ENCODE measurements around the gene PAOX. TPM values are rescaled to one million over a fixed set of nuclear protein-coding genes. Genes with fewer than 3 reads are reported as not detected.

Gene PAOX
- total and polyA plus RNA-seq, 2 donors from 2014 or later: 7.0 to 14.4 TPM

DNA sequence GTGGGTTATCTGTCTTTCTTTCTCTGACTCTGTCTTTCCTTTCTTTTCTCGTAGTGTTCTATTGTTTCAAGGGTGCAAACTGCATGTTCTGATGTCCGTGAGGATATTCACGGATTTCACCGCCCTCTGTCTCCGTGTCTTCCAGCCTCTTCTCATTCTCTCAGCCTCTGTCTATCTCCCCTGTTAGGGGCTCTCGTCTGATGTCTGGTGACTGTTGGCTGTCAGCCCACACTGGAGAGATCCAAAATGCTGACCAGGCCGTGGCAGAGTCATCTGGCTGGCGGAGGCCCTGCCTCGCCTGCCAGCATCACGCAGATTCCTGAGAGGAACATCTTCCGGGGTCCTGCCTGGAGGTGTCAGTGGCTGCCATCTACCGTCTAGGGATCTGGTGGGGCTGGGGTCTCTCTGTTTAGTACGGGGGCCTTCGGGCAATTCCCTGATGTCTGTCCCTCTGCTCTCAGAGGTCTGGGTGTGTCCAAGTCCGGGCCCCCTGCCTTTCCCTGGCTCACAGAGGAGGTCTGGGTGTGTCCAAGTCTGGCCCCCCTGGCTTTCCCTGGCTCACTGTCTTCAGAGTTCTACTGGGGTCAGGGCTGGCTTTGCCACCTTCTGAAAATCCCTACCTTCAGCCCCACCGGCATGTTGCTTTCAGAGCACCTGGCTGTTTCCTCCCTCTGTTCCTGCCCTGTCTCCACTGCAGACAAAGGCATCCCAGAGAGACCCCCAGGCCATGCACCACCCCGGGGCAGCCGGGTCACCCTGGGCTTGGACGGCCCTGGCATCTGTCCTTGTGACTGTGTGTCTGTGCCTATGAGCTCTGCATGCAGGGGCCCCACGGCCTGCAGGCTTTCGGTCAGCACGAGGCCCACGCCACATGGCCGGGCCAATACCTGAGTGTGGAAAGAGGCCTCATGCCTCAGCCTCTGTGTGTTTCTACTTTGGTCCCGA lies 60.7 kb downstream of the PAOX start:
- TF ChIP-seq, protein P1, sequence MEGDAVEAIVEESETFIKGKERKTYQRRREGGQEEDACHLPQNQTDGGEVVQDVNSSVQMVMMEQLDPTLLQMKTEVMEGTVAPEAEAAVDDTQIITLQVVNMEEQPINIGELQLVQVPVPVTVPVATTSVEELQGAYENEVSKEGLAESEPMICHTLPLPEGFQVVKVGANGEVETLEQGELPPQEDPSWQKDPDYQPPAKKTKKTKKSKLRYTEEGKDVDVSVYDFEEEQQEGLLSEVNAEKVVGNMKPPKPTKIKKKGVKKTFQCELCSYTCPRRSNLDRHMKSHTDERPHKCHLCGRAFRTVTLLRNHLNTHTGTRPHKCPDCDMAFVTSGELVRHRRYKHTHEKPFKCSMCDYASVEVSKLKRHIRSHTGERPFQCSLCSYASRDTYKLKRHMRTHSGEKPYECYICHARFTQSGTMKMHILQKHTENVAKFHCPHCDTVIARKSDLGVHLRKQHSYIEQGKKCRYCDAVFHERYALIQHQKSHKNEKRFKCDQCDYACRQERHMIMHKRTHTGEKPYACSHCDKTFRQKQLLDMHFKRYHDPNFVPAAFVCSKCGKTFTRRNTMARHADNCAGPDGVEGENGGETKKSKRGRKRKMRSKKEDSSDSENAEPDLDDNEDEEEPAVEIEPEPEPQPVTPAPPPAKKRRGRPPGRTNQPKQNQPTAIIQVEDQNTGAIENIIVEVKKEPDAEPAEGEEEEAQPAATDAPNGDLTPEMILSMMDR (IDR thresholded peaks at IDR 0.05; ENCODE audit: borderline replicate concordance, extremely low read depth, insufficient read depth): no peak
- Histone ChIP-seq H3K27me3 (ENCODE audit: control insufficient read depth, insufficient read depth, low read length) (no peaks in the 10 kb centered on the region), H3K4me1 (ENCODE audit: control insufficient read depth in 2 of 3, insufficient read depth in 2 of 3, low read depth in 1 of 3, low read length in 3 of 3) (no peaks in the 10 kb centered on the region), H3K9me3 (ENCODE audit: control insufficient read depth in 2 of 3, insufficient read depth in 1 of 3, low read length in 3 of 3) (no peaks in the 10 kb centered on the region), H3K27ac (ENCODE audit: low read depth in 2 of 2, low read length in 2 of 2) (no peak overlapping the region), H3K9ac (ENCODE audit: low read length in 3 of 3) (no peak overlapping the region), H3K36me3 (ENCODE audit: control insufficient read depth in 2 of 3, insufficient read depth in 3 of 3, low read length in 3 of 3) (no peaks in the 10 kb centered on the region), H3K4me3 (ENCODE audit: low read length in 3 of 3) (no peak overlapping the region)
- no peak for DNase-seq
- no peak for FAIRE-seq
- intact Hi-C loops (cut with DNase I): no loop called here

DNA sequence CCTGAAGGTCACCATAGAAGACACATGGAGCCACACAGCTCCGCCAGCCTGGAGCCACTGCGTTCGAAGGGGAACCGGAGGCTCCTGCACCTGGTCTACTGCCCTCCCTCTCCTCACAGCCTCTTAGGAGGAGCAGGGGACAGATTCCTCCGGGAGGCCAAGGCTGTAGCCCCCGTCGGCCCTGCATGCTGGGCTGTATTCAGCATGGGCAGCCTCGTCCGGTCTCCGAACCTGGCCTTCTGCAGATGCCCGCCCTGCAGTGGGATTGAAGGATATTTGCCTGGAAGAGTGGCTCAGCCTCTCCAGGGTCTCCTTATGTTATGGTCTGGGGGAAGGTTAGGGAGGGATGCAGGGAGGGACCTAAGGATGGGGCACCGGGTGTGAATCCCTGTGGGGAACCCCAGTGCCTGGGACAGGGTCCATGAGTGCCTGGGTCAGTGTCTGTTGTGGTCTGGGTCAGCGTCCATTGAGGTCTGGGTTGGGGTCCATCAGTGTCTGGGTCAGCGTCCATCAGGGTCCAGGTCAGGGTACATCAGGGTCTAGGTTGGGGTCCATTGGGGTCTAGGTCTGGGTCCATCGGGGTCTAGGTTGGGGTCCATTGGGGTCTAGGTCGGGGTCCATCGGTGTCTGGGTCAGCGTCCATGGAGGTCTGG lies 61.7 kb downstream of the PAOX start:
- Histone ChIP-seq H3K27ac (ENCODE audit: low read depth in 2 of 2, low read length in 2 of 2) (no peak overlapping the region), H3K36me3 (ENCODE audit: control insufficient read depth in 2 of 3, insufficient read depth in 3 of 3, low read length in 3 of 3) (no peaks in the 10 kb centered on the region), H3K27me3 (ENCODE audit: control insufficient read depth, insufficient read depth, low read length) (no peaks in the 10 kb centered on the region), H3K4me3 (ENCODE audit: low read length in 3 of 3) (no peak overlapping the region), H3K9me3 (ENCODE audit: control insufficient read depth in 2 of 3, insufficient read depth in 1 of 3, low read length in 3 of 3) (no peaks in the 10 kb centered on the region), H3K9ac (ENCODE audit: low read length in 3 of 3) (no peak overlapping the region), H3K4me1 (ENCODE audit: control insufficient read depth in 2 of 3, insufficient read depth in 2 of 3, low read depth in 1 of 3, low read length in 3 of 3) (no peaks in the 10 kb centered on the region)
- intact Hi-C loops (cut with DNase I): no loop called here
- TF ChIP-seq, protein P1 (IDR thresholded peaks at IDR 0.05; ENCODE audit: borderline replicate concordance, extremely low read depth, insufficient read depth): no peak
- FAIRE-seq (no peak), DNase-seq (no peak)

Small RNAs within 50 kb of the gene (microRNA-seq; reads per million reads assigned to microRNA genes)
- not detected for gene MIR3944

Other genes with a start within 250 kb of the PAOX start
- gene KNDC1, start 219.0 kb upstream of the PAOX start, total RNA-seq: 8.7 TPM
- gene KNDC1, start 219.0 kb upstream of the PAOX start, polyA plus RNA-seq (ENCODE audit: insufficient read depth, low read depth, low replicate concordance): 0.43 TPM
- gene UTF1, start 149.0 kb upstream of the PAOX start, total RNA-seq: not detected
- not detected for gene UTF1, start 149.0 kb upstream of the PAOX start, polyA plus RNA-seq (ENCODE audit: insufficient read depth, low read depth, low replicate concordance)
- gene VENTX, start 141.4 kb upstream of the PAOX start, total RNA-seq: 3.3 TPM
- 0.39 TPM for gene VENTX, start 141.4 kb upstream of the PAOX start, polyA plus RNA-seq (ENCODE audit: insufficient read depth, low read depth, low replicate concordance)
- 16.6 TPM for gene ADAM8, start 102.4 kb upstream of the PAOX start, total RNA-seq
- gene ADAM8, start 102.4 kb upstream of the PAOX start, polyA plus RNA-seq (ENCODE audit: insufficient read depth, low read depth, low replicate concordance): 3.4 TPM
- 61.4 TPM for gene TUBGCP2, start 70.4 kb upstream of the PAOX start, total RNA-seq
- gene TUBGCP2, start 70.4 kb upstream of the PAOX start, polyA plus RNA-seq (ENCODE audit: insufficient read depth, low read depth, low replicate concordance): 93.3 TPM
- gene ZNF511, start 70.3 kb upstream of the PAOX start, total RNA-seq: 35.6 TPM
- 50.7 TPM for gene ZNF511, start 70.3 kb upstream of the PAOX start, polyA plus RNA-seq (ENCODE audit: insufficient read depth, low read depth, low replicate concordance)
- gene CALY, start 42.4 kb upstream of the PAOX start, total RNA-seq: 0.41 TPM
- 0.54 TPM for gene CALY, start 42.4 kb upstream of the PAOX start, polyA plus RNA-seq (ENCODE audit: insufficient read depth, low read depth, low replicate concordance)
- gene PRAP1, start 31.9 kb upstream of the PAOX start, total RNA-seq: 1.9 TPM
- gene PRAP1, start 31.9 kb upstream of the PAOX start, polyA plus RNA-seq (ENCODE audit: insufficient read depth, low read depth, low replicate concordance): 557 TPM
- gene FUOM, start 21.2 kb upstream of the PAOX start, total RNA-seq: 17.5 TPM
- 118 TPM for gene FUOM, start 21.2 kb upstream of the PAOX start, polyA plus RNA-seq (ENCODE audit: insufficient read depth, low read depth, low replicate concordance)
- 85.6 TPM for gene ECHS1, start 5.9 kb upstream of the PAOX start, total RNA-seq
- gene ECHS1, start 5.9 kb upstream of the PAOX start, polyA plus RNA-seq (ENCODE audit: insufficient read depth, low read depth, low replicate concordance): 599 TPM
- 51.1 TPM for gene MTG1, start 14.9 kb downstream of the PAOX start, total RNA-seq
- gene MTG1, start 14.9 kb downstream of the PAOX start, polyA plus RNA-seq (ENCODE audit: insufficient read depth, low read depth, low replicate concordance): 68.5 TPM
- gene SPRN, start 45.4 kb downstream of the PAOX start, total RNA-seq: not detected
- gene SPRN, start 45.4 kb downstream of the PAOX start, polyA plus RNA-seq (ENCODE audit: insufficient read depth, low read depth, low replicate concordance): not detected
- gene SCART1, start 74.7 kb downstream of the PAOX start, total RNA-seq: 3.9 TPM
- gene SCART1, start 74.7 kb downstream of the PAOX start, polyA plus RNA-seq (ENCODE audit: insufficient read depth, low read depth, low replicate concordance): 0.37 TPM
- gene CYP2E1, start 148.1 kb downstream of the PAOX start, total RNA-seq: 2.9 TPM
- gene CYP2E1, start 148.1 kb downstream of the PAOX start, polyA plus RNA-seq (ENCODE audit: insufficient read depth, low read depth, low replicate concordance): 3.4 TPM
- gene SYCE1, start 186.3 kb downstream of the PAOX start, total RNA-seq: 1.2 TPM
- gene SYCE1, start 186.3 kb downstream of the PAOX start, polyA plus RNA-seq (ENCODE audit: insufficient read depth, low read depth, low replicate concordance): 1.4 TPM
- not detected for gene FRG2B, start 247.5 kb downstream of the PAOX start, total RNA-seq
- 0.97 TPM for gene FRG2B, start 247.5 kb downstream of the PAOX start, polyA plus RNA-seq (ENCODE audit: insufficient read depth, low read depth, low replicate concordance)

Data from kidney (tissue), 14 donors.